ENCODE data around the gene UHRF2.
"Not testable (repeated sequence)": the region's sequence is repeated elsewhere in the genome, so short reads cannot be mapped to it uniquely, and the experiment has no call there.

The UHRF2 gene

GRCh38 chr9:6412487-6413364 is at the start of gene UHRF2:
UHRF2 (plus strand) TSS chr9:6413199; CDS start chr9:6413491, 292 bp downstream.
- peak; percentile 98 to 99 for DNase-seq (ENCODE audit: low read depth in 1 of 2, low spot score in 1 of 2)

- DNase-seq (ENCODE audit: low read depth in 1 of 2, low spot score in 1 of 2), result no peak
Measured at GRCh38 chr9:6367128-6367890, 45.7 kb upstream of the UHRF2 start.

DNA sequence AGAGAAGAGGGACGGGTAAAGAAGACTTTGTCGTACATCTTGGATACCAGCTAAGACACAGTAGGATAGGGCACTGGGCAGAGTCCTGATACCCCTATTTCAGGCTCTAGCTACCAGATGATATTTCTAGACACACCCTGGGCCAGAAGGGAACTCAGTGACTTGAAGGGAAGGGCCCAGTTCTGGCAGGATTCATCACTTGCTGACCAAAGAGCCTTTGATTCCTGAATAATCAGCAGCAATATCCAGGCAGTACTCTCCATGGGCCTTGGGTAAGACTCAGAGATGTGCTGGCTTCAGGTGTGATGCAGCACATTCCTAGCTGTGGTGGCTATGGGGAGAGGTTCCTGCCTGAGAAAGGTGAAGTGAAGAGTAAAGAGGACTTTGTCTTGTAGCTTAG is 44.2 kb upstream of the UHRF2 start:
- DNase-seq (ENCODE audit: low read depth in 1 of 2, low spot score in 1 of 2), result no peak

DNA sequence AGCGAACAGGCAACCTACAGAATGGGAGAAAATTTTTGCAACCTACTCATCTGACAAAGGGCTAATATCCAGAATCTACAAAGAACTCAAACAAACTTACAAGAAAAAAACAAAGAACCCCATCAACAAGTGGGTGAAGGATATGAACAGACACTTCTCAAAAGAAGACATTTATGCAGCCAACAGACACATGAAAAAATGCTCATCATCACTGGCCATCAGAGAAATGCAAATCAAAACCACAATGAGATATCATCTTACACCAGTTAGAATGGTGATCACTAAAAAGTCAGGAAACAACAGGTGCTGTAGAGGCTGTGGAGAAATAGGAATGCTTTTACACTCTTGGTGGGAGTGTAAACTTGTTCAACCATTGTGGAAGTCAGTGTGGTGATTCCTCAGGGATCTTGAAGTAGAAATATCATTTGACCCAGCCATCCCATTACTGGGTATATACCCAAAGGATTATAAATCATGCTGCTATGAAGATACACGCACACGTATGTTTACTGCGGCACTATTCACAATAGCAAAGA is 31.5 kb upstream of the UHRF2 start:
- DNase-seq (ENCODE audit: low read depth in 1 of 2, low spot score in 1 of 2), result not testable (repeated sequence)

GRCh38 chr9:6382681-6383080 is 30.3 kb upstream of the UHRF2 start:
- no peak for DNase-seq (ENCODE audit: low read depth in 1 of 2, low spot score in 1 of 2)

GRCh38 chr9:6383551-6384225 is 29.3 kb upstream of the UHRF2 start:
- no peak for DNase-seq (ENCODE audit: low read depth in 1 of 2, low spot score in 1 of 2)

- no peak for DNase-seq (ENCODE audit: low read depth in 1 of 2, low spot score in 1 of 2)
Measured at GRCh38 chr9:6384732-6385131, 28.3 kb upstream of the UHRF2 start.

DNA sequence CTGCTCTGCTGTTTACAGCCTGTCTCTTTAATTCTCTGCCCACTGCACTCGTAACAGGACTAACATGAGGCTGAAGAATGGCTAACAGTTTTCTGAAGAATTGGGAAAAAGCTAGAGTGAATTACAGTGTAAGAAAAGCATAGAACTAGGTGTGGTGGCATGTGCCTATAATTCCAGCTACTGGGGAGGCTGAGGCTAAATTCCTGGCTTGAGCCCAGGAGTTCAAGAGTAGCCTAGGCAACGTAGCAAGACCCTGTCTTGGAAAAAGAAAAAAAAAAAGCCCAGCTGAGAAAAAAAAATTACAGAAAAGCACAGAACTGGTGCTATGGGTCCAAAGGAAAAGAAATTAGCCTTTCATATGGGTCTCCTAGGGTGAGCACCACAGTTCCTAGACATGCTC is 13.9 kb upstream of the UHRF2 start:
- no peak for DNase-seq (ENCODE audit: low read depth in 1 of 2, low spot score in 1 of 2)

GRCh38 chr9:6405371-6405770 is 7.6 kb upstream of the UHRF2 start:
- no peak for DNase-seq (ENCODE audit: low read depth in 1 of 2, low spot score in 1 of 2)

DNA sequence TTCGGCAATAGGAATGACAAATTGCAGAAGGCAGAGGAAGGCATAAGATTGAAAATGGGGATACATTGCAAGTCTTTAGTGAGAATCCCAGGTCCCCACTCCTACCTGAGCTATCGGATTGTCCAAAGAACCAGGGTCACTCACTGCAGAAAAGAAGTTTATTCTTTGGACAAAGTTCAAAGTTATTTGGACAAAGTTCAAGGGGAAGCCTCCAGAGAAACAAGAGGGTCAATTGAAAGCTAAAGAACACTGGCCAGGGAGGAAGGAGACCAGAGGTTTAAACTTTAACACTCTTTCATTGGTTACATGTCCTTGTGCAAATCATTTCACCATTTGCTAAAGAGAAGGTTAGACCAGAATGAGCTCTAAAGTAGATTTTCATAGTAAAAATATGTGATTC is 5.2 kb upstream of the UHRF2 start:
- no peak for DNase-seq (ENCODE audit: low read depth in 1 of 2, low spot score in 1 of 2)

DNA sequence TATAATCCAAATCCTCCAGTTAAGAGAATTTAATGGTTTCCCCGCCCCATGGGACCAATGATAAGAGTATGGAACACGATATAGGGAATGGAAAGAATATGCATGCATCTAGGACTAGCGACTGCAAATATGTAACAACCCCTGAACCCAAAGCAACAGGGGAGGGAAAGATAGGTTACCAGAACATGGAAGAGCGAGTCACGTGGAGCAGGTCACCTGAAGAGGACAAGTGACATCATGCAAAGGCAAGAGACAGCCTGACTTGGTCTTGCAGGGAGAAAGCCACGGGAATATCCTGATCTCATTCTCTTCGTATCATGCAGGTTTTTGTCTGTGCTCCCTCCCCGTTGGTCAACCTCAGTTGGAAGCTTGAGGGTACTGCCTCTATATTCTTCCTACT is 4.7 kb upstream of the UHRF2 start:
- no peak for DNase-seq (ENCODE audit: low read depth in 1 of 2, low spot score in 1 of 2)

DNA sequence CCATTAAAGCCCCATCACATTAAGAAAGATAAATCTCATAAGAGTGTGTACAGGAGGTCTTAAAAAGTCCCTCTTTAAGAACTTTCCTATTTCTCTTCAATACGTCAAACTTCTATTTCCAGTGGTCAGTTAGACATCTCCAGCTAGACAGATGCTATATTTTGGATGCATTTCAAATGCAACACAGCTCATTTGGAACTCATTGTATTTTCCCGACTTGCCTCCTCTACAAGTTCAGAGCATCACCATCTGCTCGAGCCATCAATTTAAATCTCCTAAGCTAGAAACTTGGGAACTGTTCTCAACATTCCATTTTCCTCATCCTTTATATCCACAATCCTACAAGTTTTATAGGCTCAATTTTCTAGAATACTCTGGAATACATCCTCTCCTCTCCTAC is 3.2 kb upstream of the UHRF2 start:
- DNase-seq (ENCODE audit: low read depth in 1 of 2, low spot score in 1 of 2), result no peak

DNA sequence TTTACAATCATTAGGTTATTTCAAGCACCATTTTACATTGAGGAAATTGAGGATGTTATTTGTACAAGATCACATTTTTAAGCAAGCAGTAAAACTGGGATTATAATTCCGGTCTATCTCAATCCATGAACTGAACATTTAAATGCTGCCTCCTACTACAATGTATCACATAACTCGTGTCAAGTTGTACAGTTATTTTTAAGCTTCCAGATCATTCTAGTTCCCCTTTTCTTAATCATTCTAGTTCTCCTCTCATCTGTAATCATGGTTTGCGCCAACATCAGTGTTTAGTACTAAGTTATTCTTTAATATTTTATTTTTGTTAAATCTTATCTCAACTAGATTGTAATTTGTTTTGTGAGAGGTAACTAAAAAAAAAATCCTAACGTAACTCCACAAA is 2.4 kb upstream of the UHRF2 start:
- DNase-seq (ENCODE audit: low read depth in 1 of 2, low spot score in 1 of 2), result no peak

DNA sequence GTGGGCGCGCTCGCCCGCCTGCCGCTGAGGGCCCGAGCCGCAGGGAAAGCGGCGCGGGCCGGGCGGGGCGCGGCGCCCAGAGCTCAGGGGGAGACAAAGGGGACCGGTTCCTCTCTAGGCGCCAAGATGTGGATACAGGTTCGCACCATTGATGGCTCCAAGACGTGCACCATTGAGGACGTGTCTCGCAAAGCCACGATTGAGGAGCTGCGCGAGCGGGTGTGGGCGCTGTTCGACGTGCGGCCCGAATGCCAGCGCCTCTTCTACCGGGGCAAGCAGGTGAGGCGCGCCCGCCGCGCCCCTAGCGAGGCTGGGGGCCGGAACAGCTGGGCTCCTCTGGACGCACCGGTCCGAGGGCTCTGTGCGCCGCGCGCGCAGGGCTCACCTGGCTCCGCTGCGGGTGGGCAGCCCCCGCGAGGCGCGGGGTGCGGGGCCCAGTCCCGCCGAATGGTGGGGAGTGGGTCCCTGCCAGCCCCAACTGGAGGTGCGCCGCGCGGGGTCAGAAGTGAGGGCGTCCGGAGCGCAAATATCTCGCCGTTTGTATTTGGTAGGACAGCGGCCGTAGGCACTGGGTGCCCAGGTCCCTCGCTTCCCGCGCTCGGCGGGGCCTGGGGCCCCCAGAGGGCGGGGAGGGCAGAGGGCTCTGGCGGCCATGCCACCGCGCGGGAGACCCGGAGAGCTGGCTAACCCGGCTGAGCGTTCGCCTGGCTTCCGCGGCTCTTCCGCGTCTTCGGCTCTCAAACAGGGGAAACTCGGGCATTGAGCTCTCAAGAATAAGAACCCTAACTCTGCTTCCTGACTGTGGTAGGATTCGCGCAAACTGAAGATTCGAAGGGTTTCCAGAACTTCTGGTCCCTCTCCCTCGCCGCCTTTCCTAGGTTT is 607 bp downstream of the UHRF2 start:
- DNase-seq (ENCODE audit: low read depth in 1 of 2, low spot score in 1 of 2), result peak in 1 of 2 donors; percentile 11

- DNase-seq (ENCODE audit: low read depth in 1 of 2, low spot score in 1 of 2), result no peak
Measured at GRCh38 chr9:6414247-6414641, 1.2 kb downstream of the UHRF2 start.

DNA sequence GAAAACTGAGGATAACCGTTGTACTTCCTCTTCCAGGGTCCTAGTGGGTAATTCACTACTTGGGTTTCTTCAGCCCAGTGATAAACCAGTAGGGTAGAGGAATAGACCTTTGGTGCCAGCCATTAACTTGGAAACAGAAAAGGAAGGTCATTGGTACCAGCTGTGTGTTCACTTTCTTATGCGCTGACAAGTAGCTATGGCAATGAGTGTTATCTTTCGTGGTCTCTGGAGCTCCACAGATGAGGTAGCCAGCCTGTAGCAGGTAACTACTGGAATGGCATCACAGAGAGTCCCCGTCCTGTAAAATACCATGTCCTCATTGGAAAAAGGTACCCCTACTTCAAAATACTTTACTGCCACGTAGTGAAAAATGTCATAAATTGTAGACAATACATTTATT is 2.3 kb downstream of the UHRF2 start:
- DNase-seq (ENCODE audit: low read depth in 1 of 2, low spot score in 1 of 2), result no peak

DNA sequence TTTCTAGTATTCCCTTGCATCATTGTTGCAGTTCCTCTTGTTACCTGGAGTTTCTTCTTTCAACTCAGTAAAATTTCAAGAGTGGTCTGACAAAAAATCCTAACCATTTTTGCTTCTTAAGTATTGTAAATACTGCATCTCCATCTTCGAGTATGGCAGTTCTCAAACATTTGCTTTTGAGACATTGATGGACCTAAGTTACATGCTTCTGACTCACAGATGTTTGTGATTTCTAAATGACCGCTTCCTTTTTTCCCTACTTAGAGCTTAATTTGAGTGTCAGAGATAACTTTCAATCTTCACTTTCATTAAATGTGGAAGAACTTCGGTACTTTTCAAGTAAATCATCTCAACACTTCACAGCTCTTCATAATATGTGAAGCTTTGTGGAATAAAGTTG is 4.2 kb downstream of the UHRF2 start:
- DNase-seq (ENCODE audit: low read depth in 1 of 2, low spot score in 1 of 2), result no peak

- no peak for DNase-seq (ENCODE audit: low read depth in 1 of 2, low spot score in 1 of 2)
Measured at GRCh38 chr9:6418764-6419163, 5.8 kb downstream of the UHRF2 start.

GRCh38 chr9:6424940-6425339 is 11.9 kb downstream of the UHRF2 start:
- DNase-seq (ENCODE audit: low read depth in 1 of 2, low spot score in 1 of 2), result no peak

DNA sequence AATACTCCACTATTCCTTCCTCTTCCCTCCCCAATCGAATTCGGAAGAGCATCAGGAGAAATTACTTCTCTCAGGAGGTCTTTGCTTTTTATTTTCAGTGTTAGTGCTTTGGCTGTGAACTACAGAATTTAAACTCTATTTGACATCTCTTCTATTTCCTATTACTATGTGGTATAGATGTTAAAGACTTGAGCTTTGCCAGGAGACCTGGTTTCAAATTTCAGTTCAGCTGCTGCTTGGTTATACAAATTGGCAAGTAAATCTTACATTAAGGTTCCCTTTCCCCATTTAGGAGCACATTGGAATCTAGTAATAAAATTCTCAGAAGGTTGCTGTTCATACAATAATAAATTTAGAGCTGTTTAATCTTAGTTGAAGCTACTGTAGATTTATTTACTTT is 13.1 kb downstream of the UHRF2 start:
- DNase-seq (ENCODE audit: low read depth in 1 of 2, low spot score in 1 of 2), result no peak

Measured in stimulated activated CD4-positive, alpha-beta T cell treated with anti-CD3 and anti-CD28 coated beads, Interleukin-15, amount 100 ng/mL, for 1 hour (primary cell).